ENCODE measurements around the gene UGT1A9. TPM values are rescaled to one million over a fixed set of nuclear protein-coding genes. Genes with fewer than 3 reads are reported as not detected.

The UGT1A9 gene
- total RNA-seq, 1 donor from 2014 or later: not detected

- DNase-seq: no peak
- Mint-ChIP-seq H3K9me3 (peaks cover 2% of the 10 kb centered on the region), H3K27ac (no peak overlapping the region), H3K4me1 (no peaks in the 10 kb centered on the region), H3K4me3 (no peak overlapping the region), H3K27me3 (peaks cover 16% of the 10 kb centered on the region), H3K36me3 (ENCODE audit: low read depth) (no peaks in the 10 kb centered on the region)
- TF ChIP-seq CTCF (IDR thresholded peaks at IDR 0.05): no peak
- intact Hi-C loops (cut with micrococcal nuclease): no loop called here
- POLR2A ChIA-PET: no interaction called here
- ATAC-seq (ENCODE audit: low read depth): no peak
- CTCF ChIA-PET: no interaction called here
These were observed 130.6 kb downstream of the UGT1A9 start for GRCh38 chr2:233802132-233802815.

- peaks cover 2% of the 10 kb centered on the region for H3K9me3 Mint-ChIP-seq
- H3K27me3 Mint-ChIP-seq: peaks cover 16% of the 10 kb centered on the region
- no peaks in the 10 kb centered on the region for H3K36me3 Mint-ChIP-seq (ENCODE audit: low read depth)
- ChIA-PET CTCF (no interaction called here), POLR2A (no interaction called here)
- intact Hi-C loops (cut with micrococcal nuclease): no loop called here
- no peak overlapping the region for H3K4me3 Mint-ChIP-seq
- no peak for DNase-seq
- TF ChIP-seq CTCF (IDR thresholded peaks at IDR 0.05): no peak
- no peaks in the 10 kb centered on the region for H3K4me1 Mint-ChIP-seq
- H3K27ac Mint-ChIP-seq: no peak overlapping the region
- no peak for ATAC-seq (ENCODE audit: low read depth)
These were observed 131.7 kb downstream of the UGT1A9 start for GRCh38 chr2:233803292-233803911.

- no peaks in the 10 kb centered on the region for H3K4me1 Mint-ChIP-seq
- ATAC-seq (ENCODE audit: low read depth) (no peak), DNase-seq (no peak)
- ChIA-PET POLR2A (no interaction called here), CTCF (no interaction called here)
- no peak overlapping the region for H3K4me3 Mint-ChIP-seq
- peaks cover 16% of the 10 kb centered on the region for H3K27me3 Mint-ChIP-seq
- TF ChIP-seq CTCF (IDR thresholded peaks at IDR 0.05): no peak
- intact Hi-C loops (cut with micrococcal nuclease): no loop called here
- H3K36me3 Mint-ChIP-seq (ENCODE audit: low read depth): no peaks in the 10 kb centered on the region
- H3K9me3 Mint-ChIP-seq: peaks cover 2% of the 10 kb centered on the region
- no peak overlapping the region for H3K27ac Mint-ChIP-seq
These were observed 132.3 kb downstream of the UGT1A9 start for GRCh38 chr2:233803994-233804393.

GRCh38 chr2:233807215-233807865 lies 135.6 kb downstream of the UGT1A9 start:
- Mint-ChIP-seq H3K27me3 (peaks cover 17% of the 10 kb centered on the region), H3K27ac (no peak overlapping the region), H3K4me1 (no peaks in the 10 kb centered on the region), H3K4me3 (no peak overlapping the region), H3K9me3 (no peaks in the 10 kb centered on the region), H3K36me3 (ENCODE audit: low read depth) (no peaks in the 10 kb centered on the region)
- no peak for TF ChIP-seq CTCF (IDR thresholded peaks at IDR 0.05)
- ChIA-PET CTCF (no interaction called here), POLR2A (no interaction called here)
- DNase-seq: no peak
- intact Hi-C loops (cut with micrococcal nuclease): no loop called here
- ATAC-seq (ENCODE audit: low read depth): no peak

Data from activated B cell treated with CpG ODN at 0.5 μM for 24 hours (primary cell).